ENCODE measurements around the gene ARMC5. TPM values are rescaled to one million over a fixed set of nuclear protein-coding genes. Genes with fewer than 3 reads are reported as not detected.
"Not testable (repeated sequence)": the region's sequence is repeated elsewhere in the genome, so short reads cannot be mapped to it uniquely, and the experiment has no call there.

The ARMC5 gene, protein sequence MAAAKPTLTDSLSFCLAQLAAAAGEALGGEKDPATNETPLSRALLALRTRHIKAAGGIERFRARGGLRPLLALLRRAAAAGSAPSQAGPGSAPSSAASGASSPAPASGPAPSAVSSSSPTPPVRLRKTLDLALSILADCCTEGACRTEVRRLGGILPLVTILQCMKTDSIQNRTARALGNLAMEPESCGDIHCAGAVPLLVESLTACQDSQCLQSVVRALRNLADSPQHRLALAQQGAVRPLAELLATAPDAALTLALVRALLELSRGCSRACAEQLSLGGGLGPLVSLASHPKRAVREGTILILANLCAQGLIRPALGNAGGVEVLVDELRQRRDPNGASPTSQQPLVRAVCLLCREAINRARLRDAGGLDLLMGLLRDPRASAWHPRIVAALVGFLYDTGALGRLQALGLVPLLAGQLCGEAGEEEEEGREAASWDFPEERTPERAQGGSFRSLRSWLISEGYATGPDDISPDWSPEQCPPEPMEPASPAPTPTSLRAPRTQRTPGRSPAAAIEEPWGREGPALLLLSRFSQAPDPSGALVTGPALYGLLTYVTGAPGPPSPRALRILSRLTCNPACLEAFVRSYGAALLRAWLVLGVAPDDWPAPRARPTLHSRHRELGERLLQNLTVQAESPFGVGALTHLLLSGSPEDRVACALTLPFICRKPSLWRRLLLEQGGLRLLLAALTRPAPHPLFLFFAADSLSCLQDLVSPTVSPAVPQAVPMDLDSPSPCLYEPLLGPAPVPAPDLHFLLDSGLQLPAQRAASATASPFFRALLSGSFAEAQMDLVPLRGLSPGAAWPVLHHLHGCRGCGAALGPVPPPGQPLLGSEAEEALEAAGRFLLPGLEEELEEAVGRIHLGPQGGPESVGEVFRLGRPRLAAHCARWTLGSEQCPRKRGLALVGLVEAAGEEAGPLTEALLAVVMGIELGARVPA
- total RNA-seq, result 10 to 100 TPM; 19.2 to 22.2 TPM

DNA sequence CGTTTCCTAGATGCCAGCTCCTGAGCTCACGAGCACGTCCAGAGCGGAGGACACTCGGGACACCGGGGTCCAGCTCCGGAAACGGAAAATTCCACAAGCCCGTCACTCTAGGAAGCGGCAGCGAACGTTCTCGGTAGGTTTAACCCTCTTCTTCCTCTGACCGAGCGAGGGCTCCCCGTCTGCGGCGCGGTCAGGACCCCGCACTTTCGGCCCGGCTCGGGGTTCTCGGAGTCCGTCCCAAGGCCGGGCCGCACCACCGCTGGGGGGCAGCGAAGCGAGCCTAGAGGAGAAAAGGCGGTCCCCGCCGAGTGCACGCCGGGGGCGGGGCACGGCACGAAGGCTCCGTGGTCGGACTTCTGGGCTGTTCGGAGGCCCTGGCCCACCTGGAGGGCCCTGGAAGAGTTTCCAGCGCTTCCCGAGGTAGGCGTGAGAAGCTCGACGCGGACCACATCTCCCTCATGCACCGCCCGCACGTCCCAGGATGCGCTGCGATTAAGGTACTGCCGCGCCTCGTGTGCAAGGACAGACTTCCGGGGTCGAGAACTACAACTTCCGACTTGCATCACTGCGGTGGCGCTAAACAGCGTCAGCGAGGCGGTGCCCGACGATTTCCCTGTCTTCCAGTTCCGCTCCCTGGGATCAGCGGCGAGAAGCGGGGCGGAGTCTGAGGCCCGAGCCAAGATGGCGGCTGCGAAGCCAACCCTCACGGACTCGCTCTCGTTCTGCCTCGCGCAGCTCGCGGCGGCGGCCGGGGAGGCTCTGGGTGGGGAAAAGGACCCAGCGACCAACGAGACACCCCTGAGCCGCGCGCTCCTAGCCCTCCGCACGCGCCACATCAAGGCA is at the start of gene ARMC5:
Gene ARMC5 (plus strand): TSS at position 658 of the 843 bp plus-strand sequence. CDS start 24 bp downstream, at position 682.
- Mint-ChIP-seq H3K4me1 (peaks cover 47% of the 10 kb centered on the region), H3K27me3 (no peaks in the 10 kb centered on the region), H3K27ac (peak within 1 kb of the TSS; percentile 95), H3K36me3 (peaks cover 26% of the 10 kb centered on the region), H3K9me3 (ENCODE audit: low read depth) (no peaks in the 10 kb centered on the region), H3K4me3 (peak within 1 kb of the TSS; percentile 89)
- peak; percentile 99 for DNase-seq
- ATAC-seq, result peak; percentile 73
- CTCF ChIA-PET, result interaction anchor here (0.6 to 7.9 kb wide), 18 partner anchors 10 to 419 kb away, joined by 3 to 74 read pairs (median 4); partner anchors contain the start of genes PYDC1, RUSF1, ZNF267 and ZNF843

DNA sequence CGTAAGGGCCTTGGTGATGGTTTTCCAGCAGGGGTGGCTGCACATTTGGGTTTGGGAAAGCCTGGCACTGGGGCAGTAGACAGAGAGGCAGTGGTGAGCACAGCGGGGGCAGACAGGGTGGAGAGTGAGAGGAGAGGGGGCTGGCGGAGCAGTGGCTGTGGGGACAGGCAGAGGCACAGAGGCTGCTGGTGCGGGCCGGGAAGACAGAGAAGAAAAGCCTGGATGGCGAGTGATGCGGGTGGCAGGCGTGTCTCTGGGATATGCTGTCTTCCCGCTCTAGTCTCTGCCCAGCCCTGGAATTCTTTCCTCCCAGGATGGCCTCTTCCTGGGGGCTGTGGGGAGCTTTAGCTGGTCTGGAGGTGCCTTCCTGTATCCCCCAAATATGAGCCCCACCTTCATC is 49.2 kb upstream of the ARMC5 start:
- Mint-ChIP-seq H3K27ac (no peak overlapping the region), H3K4me1 (peaks cover 17% of the 10 kb centered on the region), H3K9me3 (ENCODE audit: low read depth) (no peaks in the 10 kb centered on the region), H3K4me3 (no peak overlapping the region), H3K36me3 (no peaks in the 10 kb centered on the region), H3K27me3 (peaks cover 23% of the 10 kb centered on the region)
- CTCF ChIA-PET, result interaction anchor here (1.1 kb wide), 1 partner anchor 11 kb away, joined by 3 read pairs; no protein-coding TSS in a partner anchor
- no peak for ATAC-seq
- no peak for DNase-seq

DNA sequence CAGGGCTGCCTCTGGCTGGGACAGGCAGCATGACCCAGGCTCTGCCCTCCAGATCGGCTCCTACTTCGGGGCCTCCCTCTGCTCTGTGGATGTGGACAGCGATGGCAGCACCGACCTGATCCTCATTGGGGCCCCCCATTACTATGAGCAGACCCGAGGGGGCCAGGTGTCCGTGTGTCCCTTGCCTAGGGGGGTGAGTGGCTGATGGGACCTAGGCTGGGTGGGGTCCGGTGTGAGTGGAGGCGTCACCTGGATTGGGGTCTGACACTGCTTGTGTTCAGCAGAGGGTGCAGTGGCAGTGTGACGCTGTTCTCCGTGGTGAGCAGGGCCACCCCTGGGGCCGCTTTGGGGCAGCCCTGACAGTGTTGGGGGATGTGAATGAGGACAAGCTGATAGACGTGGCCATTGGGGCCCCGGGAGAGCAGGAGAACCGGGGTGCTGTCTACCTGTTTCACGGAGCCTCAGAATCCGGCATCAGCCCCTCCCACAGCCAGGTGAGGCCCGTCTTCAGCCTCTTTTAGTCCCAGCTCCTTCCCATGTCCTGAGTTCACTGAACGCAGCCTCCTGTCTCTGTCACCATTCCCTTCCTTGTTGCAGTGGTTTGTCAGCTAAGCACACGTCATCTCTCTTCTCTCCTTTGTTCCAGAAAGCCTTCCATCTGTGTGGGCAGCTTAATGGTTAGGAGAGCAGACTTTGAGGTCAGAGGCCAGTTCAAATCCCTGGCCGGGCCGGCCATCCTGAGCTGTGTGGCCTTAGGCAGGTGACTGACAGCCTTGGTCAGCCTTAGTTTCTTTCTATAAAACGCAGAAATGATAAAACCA is 48.1 kb upstream of the ARMC5 start:
- CTCF ChIA-PET, result no interaction called here
- Mint-ChIP-seq H3K9me3 (ENCODE audit: low read depth) (no peaks in the 10 kb centered on the region), H3K27me3 (peaks cover 23% of the 10 kb centered on the region), H3K36me3 (no peaks in the 10 kb centered on the region), H3K27ac (no peak overlapping the region), H3K4me3 (no peak overlapping the region), H3K4me1 (peaks cover 28% of the 10 kb centered on the region)
- ATAC-seq, result no peak
- DNase-seq, result no peak

DNA sequence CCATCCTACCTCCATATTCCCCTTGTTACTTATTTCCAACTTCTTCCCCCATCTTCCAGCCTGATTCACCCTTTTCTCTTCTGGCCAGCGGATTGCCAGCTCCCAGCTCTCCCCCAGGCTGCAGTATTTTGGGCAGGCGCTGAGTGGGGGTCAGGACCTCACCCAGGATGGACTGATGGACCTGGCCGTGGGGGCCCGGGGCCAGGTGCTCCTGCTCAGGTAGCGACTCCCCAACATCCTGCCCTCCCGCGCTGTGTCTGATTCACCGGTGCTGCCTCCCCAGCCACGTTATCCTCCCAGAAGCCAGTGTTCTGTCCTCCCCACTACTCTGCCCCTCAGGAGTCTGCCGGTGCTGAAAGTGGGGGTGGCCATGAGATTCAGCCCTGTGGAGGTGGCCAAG is 46.6 kb upstream of the ARMC5 start:
- CTCF ChIA-PET, result interaction anchor here (1.4 kb wide), 1 partner anchor 30 kb away, joined by 3 read pairs; the partner anchor contains the start of gene ZNF843
- H3K4me1 Mint-ChIP-seq, result peaks cover 40% of the 10 kb centered on the region
- H3K27ac Mint-ChIP-seq, result no peak overlapping the region
- no peak for DNase-seq
- no peak overlapping the region for H3K4me3 Mint-ChIP-seq
- peaks cover 2% of the 10 kb centered on the region for H3K9me3 Mint-ChIP-seq (ENCODE audit: low read depth)
- peaks cover 4% of the 10 kb centered on the region for H3K36me3 Mint-ChIP-seq
- peaks cover 16% of the 10 kb centered on the region for H3K27me3 Mint-ChIP-seq
- ATAC-seq, result no peak

DNA sequence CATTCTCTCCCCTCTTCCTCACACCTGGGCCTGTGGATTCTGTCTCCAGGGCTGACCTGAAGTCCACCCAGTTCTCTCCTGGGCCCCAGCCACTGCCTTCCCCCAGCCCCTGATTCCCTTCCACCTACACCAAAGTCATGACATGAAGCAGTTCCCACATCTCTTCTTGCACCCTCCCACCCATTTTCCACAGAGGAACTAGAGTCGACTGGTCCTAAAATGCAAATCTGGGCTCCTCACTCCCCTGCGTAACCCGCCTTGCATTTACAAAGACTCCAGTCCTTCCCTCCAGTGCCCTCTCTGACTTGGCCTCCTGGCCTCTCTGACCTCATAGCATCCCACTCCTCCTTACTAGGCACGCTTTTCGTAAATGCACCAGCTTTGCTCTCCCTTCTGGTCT is 45.9 kb upstream of the ARMC5 start:
- no peak overlapping the region for H3K27ac Mint-ChIP-seq
- peaks cover 10% of the 10 kb centered on the region for H3K36me3 Mint-ChIP-seq
- no peak for DNase-seq
- no peak overlapping the region for H3K4me3 Mint-ChIP-seq
- ATAC-seq, result no peak
- peaks cover 5% of the 10 kb centered on the region for H3K9me3 Mint-ChIP-seq (ENCODE audit: low read depth)
- peaks cover 15% of the 10 kb centered on the region for H3K27me3 Mint-ChIP-seq
- peaks cover 46% of the 10 kb centered on the region for H3K4me1 Mint-ChIP-seq
- CTCF ChIA-PET, result interaction anchor here (1.4 kb wide), 1 partner anchor 29 kb away, joined by 3 read pairs; the partner anchor contains the start of gene ZNF843

DNA sequence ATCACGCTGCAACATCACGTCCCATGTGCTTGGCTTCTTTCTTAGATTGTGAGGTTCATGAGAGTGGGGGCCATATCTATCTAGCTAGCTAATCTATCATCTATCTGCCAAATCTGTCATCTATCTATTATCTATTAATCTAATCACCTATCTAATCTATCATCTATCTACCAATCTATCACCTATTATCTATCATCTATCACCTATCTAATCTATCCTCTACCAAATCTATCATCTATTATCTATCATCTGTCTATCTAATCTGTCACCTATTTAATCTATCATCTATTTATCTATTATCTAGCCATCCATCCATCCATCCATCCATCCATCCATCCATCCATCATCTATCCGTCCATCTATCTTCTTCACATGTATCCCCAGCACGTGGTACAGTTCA is 45.4 kb upstream of the ARMC5 start:
- H3K27ac Mint-ChIP-seq, result no peak overlapping the region
- CTCF ChIA-PET, result interaction anchor here (1.4 kb wide), 1 partner anchor 29 kb away, joined by 3 read pairs; the partner anchor contains the start of gene ZNF843
- peaks cover 12% of the 10 kb centered on the region for H3K36me3 Mint-ChIP-seq
- peaks cover 11% of the 10 kb centered on the region for H3K27me3 Mint-ChIP-seq
- ATAC-seq (no peak), DNase-seq (no peak)
- peaks cover 49% of the 10 kb centered on the region for H3K4me1 Mint-ChIP-seq
- no peak overlapping the region for H3K4me3 Mint-ChIP-seq
- H3K9me3 Mint-ChIP-seq (ENCODE audit: low read depth), result peaks cover 5% of the 10 kb centered on the region

DNA sequence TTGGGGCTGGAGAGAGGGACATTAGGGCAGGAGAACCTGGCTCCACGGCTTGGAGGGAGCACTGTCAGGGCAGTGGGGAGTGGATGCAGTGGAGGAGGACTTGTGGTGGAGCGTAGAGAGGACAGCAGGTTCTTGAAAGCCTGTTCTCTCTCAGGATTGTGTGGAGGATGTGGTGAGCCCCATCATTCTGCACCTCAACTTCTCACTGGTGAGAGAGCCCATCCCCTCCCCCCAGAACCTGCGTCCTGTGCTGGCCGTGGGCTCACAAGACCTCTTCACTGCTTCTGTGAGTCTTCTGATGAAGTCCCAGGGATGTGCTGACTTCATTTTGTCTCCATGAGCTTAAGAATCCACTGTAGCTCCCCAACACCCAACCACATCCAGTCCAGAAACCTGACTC is 44.6 kb upstream of the ARMC5 start:
- CTCF ChIA-PET, result interaction anchor here (1.1 to 1.5 kb wide), 3 partner anchors 16 to 28 kb away, joined by 3 to 5 read pairs (median 4); partner anchors contain the start of gene ZNF843
- Mint-ChIP-seq H3K9me3 (ENCODE audit: low read depth) (peaks cover 5% of the 10 kb centered on the region), H3K27ac (peak overlapping the region; percentile 73), H3K27me3 (peaks cover 8% of the 10 kb centered on the region), H3K4me3 (peak overlapping the region; percentile 27), H3K36me3 (peaks cover 12% of the 10 kb centered on the region), H3K4me1 (peaks cover 52% of the 10 kb centered on the region)
- peak; percentile 88 for ATAC-seq
- peak; percentile 90 for DNase-seq

DNA sequence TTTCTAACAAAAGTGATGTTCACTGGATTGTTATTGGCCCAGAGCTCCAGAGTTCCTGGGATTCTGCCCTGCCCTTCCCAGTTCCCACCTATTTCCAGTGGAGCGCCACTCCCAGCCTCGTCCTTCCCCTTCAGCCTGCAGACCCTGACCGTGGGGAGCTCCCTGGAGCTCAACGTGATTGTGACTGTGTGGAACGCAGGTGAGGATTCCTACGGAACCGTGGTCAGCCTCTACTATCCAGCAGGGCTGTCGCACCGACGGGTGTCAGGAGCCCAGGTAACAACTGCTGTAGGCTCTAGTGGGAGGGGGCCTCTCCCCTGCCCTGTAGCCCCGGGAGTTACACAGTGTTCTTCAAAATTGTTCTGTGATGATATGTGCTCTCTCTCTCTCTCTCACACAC is 42.9 kb upstream of the ARMC5 start:
- no peak overlapping the region for H3K27ac Mint-ChIP-seq

DNA sequence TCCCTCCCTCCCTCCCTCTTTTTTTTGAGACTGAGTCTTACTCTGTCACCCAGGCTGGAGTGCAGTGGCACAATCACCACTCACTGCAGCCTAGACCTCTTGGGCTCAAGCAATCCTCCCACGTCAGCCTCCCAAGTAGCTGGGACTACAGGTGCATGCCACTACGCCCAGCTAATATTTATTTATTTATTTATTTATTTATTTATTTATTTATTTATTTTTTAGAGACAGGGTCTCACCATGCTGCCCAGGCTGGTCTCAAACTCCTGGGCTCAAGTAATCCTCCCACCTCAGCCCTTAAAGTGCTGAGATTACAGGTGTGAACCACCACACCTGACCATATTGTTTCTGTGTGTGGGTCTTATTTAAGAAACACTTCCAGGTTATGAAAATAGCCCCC is 42.3 kb upstream of the ARMC5 start:
- not testable (repeated sequence) for ATAC-seq; H3K27me3 Mint-ChIP-seq; H3K4me3 Mint-ChIP-seq; H3K9me3 Mint-ChIP-seq (ENCODE audit: low read depth); DNase-seq; H3K27ac Mint-ChIP-seq
- CTCF ChIA-PET, result interaction anchor here (1.3 kb wide), 1 partner anchor 84 kb away, joined by 3 read pairs; no protein-coding TSS in a partner anchor
- Mint-ChIP-seq H3K36me3 (peaks cover 18% of the 10 kb centered on the region), H3K4me1 (peaks cover 73% of the 10 kb centered on the region)

More for the DNA sequence above, 42.9 kb upstream of the ARMC5 start:
- H3K36me3 Mint-ChIP-seq, result peaks cover 16% of the 10 kb centered on the region
- CTCF ChIA-PET, result interaction anchor here (0.8 to 1.5 kb wide), 3 partner anchors 26 to 83 kb away, joined by 3 to 5 read pairs (median 3); partner anchors contain the start of gene ZNF843
- H3K27me3 Mint-ChIP-seq, result peaks cover 8% of the 10 kb centered on the region
- ATAC-seq (no peak), DNase-seq (no peak)
- peaks cover 66% of the 10 kb centered on the region for H3K4me1 Mint-ChIP-seq
- no peak overlapping the region for H3K4me3 Mint-ChIP-seq
- peaks cover 5% of the 10 kb centered on the region for H3K9me3 Mint-ChIP-seq (ENCODE audit: low read depth)

DNA sequence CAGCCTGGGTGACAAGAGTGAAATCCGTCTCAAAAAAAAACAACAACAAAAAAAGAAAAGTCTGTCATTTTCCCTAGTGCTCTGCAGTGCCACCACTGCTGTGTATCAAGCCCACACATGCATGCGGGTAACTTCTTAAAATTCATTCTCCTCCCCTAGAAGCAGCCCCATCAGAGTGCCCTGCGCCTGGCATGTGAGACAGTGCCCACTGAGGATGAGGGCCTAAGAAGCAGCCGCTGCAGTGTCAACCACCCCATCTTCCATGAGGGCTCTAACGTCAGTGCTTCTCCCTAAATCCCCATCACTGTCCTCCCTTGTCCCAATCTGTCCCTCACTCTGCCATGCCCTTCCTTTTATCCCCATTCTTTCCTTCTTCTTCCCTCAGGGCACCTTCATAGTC is 41.4 kb upstream of the ARMC5 start:
- CTCF ChIA-PET, result interaction anchor here (1.2 kb wide), 1 partner anchor 35 kb away, joined by 5 read pairs; no protein-coding TSS in a partner anchor
- Mint-ChIP-seq H3K4me3 (no peak overlapping the region), H3K27ac (no peak overlapping the region), H3K27me3 (peaks cover 3% of the 10 kb centered on the region), H3K4me1 (peaks cover 82% of the 10 kb centered on the region), H3K36me3 (peaks cover 18% of the 10 kb centered on the region), H3K9me3 (ENCODE audit: low read depth) (peaks cover 5% of the 10 kb centered on the region)
- DNase-seq (no peak), ATAC-seq (no peak)

DNA sequence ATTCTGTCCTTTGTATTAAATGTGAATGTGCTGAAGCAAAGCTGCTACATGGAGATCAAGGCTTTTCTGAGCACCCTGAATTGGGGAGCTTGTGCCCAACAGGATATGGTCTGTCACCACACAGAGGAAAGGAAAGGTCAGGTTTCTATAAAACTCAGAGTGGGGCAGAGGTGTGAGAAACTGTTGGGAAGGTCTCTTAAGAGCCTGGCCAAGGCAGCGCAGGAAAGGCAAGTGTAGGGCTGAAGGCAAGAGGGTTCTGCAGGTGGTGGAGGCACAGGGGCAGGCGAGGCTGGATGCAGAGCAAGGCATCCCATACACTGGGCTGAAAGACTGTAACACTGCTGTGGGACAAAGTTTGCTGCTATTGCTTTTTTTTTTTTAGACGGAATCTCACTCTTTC is 39.3 kb upstream of the ARMC5 start:
- ATAC-seq, result peak; percentile 51
- Mint-ChIP-seq H3K36me3 (peaks cover 26% of the 10 kb centered on the region), H3K27ac (peak overlapping the region; percentile 79), H3K4me3 (peak overlapping the region; percentile 19), H3K9me3 (ENCODE audit: low read depth) (peaks cover 5% of the 10 kb centered on the region), H3K27me3 (peaks cover 4% of the 10 kb centered on the region), H3K4me1 (peaks cover 86% of the 10 kb centered on the region)
- peak; percentile 81 for DNase-seq
- CTCF ChIA-PET, result interaction anchor here (0.7 to 4.1 kb wide), 7 partner anchors 12 to 70 kb away, joined by 3 to 31 read pairs (median 3); partner anchors contain the start of gene ZNF843

All from activated CD8-positive, alpha-beta memory T cell treated with anti-CD3 and anti-CD28 coated beads, Interleukin-2, amount 10 ng/mL, durations not matched to agents 7 days and 5 days (primary cell).